A549 (cell line): ENCODE measurements around the gene RPS6KB2.
A peak's percentile ranks its signal among the peaks of the same experiment; 100 is the strongest.

Experiments
- CEBPB ChIP-seq, 2 experiments: fragments of >200 bp in 1 of 2; sonication (Bioruptor Twin) in 1 of 2; formaldehyde crosslinking in 1 of 2; IDR thresholded peaks; 2 replicates each; pipeline ENCODE4 v1.6.1; 2012 to 2016
- CTCF ChIP-seq: fragments of >200 bp; sonication (Bioruptor Twin); formaldehyde crosslinking; IDR thresholded peaks from 3 replicates; pipeline ENCODE4 v1.5.1; 2016
- ELK1 ChIP-seq: fragments of 150-350 bp; IDR thresholded peaks from 2 replicates; pipeline ENCODE4 v1.6.1; 2014; ENCODE audit warnings: low read depth, mild to moderate bottlenecking, low read length
- EP300 ChIP-seq, 2 experiments: fragments of >200 bp; sonication (Bioruptor Twin); formaldehyde crosslinking; IDR thresholded peaks; 2 replicates in 1 of 2; 3 replicates in 1 of 2; pipeline ENCODE4 v1.6.1; 2016 to 2017
- FOSL2 ChIP-seq, 2 experiments: fragments of 450-650 bp in 1 of 2; fragments of >200 bp in 1 of 2; sonication (Bioruptor Twin) in 1 of 2; formaldehyde crosslinking; IDR thresholded peaks; 2 replicates each; pipeline versions ENCODE4 v1.5.0 to v1.6.1; 2016 to 2020; ENCODE audit warnings: mild to moderate bottlenecking in 1 of 2, moderate library complexity in 1 of 2
- HDAC2 ChIP-seq: fragments of 200-600 bp; sonication (generic); IDR thresholded peaks from 2 replicates; pipeline ENCODE4 v1.6.1; 2016
- KDM1A ChIP-seq: fragments of 200-600 bp; sonication (generic); IDR thresholded peaks from 2 replicates; pipeline ENCODE4 v1.6.1; 2016; ENCODE audit warnings: low read depth, mild to moderate bottlenecking
- PHF8 ChIP-seq: fragments of 200-600 bp; sonication (generic); IDR thresholded peaks from 2 replicates; pipeline ENCODE4 v1.6.1; 2016; ENCODE audit warnings: low read depth, mild to moderate bottlenecking, antibody characterized with exemption, moderate library complexity, borderline replicate concordance
- POLR2A ChIP-seq: IDR thresholded peaks from 2 replicates; pipeline ENCODE4 v1.6.1; 2012; ENCODE audit warnings: mild to moderate bottlenecking, low read length
- RAD21 ChIP-seq, 2 experiments: fragments of >200 bp in 1 of 2; sonication (Bioruptor Twin) in 1 of 2; formaldehyde crosslinking in 1 of 2; IDR thresholded peaks in 1 of 2; conservative IDR thresholded peaks in 1 of 2; 2 replicates in 1 of 2; 3 replicates in 1 of 2; pipeline ENCODE4 v1.6.1; 2012 to 2018; ENCODE audit warnings: inconsistent platforms in 1 of 2
- USF2 ChIP-seq: fragments of 450-650 bp; IDR thresholded peaks from 2 replicates; pipeline ENCODE4 v1.6.1; 2014; ENCODE audit warnings: antibody characterized with exemption

- TF ChIP-seq HDAC2, result no peak
- TF ChIP-seq ELK1, result no peak
- no peak for TF ChIP-seq CEBPB (IDR thresholded peaks at IDR 0.05)
- no peak for TF ChIP-seq CTCF
- peak; percentile 57 for TF ChIP-seq POLR2A
- peak; percentile 86 for TF ChIP-seq USF2
- no peak; a peak in 1 of 5 replicates for TF ChIP-seq EP300 (IDR thresholded peaks at IDR 0.05)
- no peak for TF ChIP-seq FOSL2 (IDR thresholded peaks at IDR 0.05)
- TF ChIP-seq FOSL2 (CRISPR knock-in tag; IDR thresholded peaks at IDR 0.05), result no peak
- peak; percentile 56; the same call in 1 of the 2 replicates for TF ChIP-seq PHF8
- TF ChIP-seq RAD21 (conservative IDR thresholded peaks at IDR 0.05 in 1 of 2, IDR thresholded peaks at IDR 0.05 in 1 of 2), result no peak
- no peak for TF ChIP-seq KDM1A
Measured at GRCh38 chr11:67464411-67465188, 36.3 kb downstream of the RPS6KB2 start.
